ENCODE data around the gene KRT7. TPM values are rescaled to one million over a fixed set of nuclear protein-coding genes. Genes with fewer than 3 reads are reported as not detected.

Gene KRT7
- total and polyA plus RNA-seq, 5 donors from 2014 or later, result 0.56 to 1.4 TPM; not detected in 3

DNA sequence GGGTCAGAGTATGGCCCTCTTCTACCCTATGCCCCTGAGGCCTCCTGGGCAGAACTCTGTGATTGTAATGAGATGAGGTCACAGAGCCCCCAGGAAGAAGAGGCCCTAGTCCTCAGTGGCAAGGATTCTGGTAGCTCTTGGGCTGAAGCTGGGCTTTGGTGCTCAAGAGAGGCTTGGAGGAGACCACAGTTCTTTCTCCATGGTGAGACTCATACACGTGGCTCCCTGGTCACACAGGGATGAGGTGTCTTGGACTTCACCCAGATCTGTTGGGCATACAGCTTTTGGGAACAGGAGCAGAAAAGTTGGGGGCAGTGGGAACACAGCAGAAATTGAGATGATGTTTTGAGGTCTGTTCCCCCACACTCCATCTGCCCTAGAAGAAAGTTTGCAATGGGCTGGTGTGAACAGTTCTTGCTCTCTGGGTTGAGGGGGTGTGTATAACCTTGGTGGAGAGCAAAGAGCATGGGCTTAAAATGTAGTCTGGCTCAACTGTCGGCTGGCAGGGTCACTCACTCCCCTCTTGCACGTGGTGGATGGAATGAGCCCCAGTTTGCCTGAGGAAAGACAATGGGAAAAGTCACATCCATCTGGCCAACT is 41.6 kb downstream of the KRT7 start, which contains the start of gene KRT86:
Gene KRT86, plus strand, starts transcription at position 125 of the 600 bp plus-strand sequence. CDS start 27,272 bp downstream, outside the sequence.
- peaks cover 8% of the 10 kb centered on the region for H3K4me1 ChIP-seq (ENCODE audit: control insufficient read depth, insufficient read depth, low read length, poor library complexity, severe bottlenecking)
- Mint-ChIP-seq H3K27me3 (peaks cover 16% of the 10 kb centered on the region), H3K9me3 (no peaks in the 10 kb centered on the region), H3K27ac (peak within 1 kb of the TSS in 1 of 3 donors; percentile 10), H3K4me3 (no peak within 1 kb of the TSS), H3K4me1 (peaks cover 0 to 5% (median 2%) of the 10 kb centered on the region in 4 donors), H3K36me3 (no peaks in the 10 kb centered on the region)
- ATAC-seq (ENCODE audit: low read depth in 2 of 2) (no peak), DNase-seq (no peak)
- H3K9me3 ChIP-seq (ENCODE audit: control insufficient read depth in 2 of 2, low read length in 2 of 2), result no peaks in the 10 kb centered on the region
- H3K27ac ChIP-seq (ENCODE audit: insufficient read depth, low read length, poor library complexity, severe bottlenecking), result no peak within 1 kb of the TSS
- no peaks in the 10 kb centered on the region for H3K27me3 ChIP-seq (ENCODE audit: control insufficient read depth, insufficient read depth, low read length)
- H3K4me3 ChIP-seq (ENCODE audit: low read depth, low read length), result no peak within 1 kb of the TSS
- H3K36me3 ChIP-seq (ENCODE audit: control insufficient read depth, insufficient read depth, low read length), result no peaks in the 10 kb centered on the region

DNA sequence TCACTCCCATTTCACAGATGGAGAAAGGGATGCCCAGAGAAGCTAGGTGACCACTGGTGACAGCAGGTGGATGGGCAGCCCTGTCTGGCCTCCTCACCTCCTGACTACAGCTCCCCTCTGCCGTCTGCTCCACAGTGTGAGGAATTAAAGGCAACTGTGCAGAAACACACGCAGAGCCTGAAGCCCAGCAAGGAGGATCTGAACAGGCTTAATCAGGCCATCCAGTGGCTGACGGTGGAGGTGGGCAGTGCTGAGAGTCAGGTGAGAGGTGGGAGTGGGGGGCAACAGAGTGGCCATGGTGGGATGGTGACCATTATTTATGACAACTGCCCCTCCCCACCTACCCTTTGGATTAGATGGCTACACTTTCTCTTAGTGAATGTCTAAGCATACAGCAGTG is 42.6 kb downstream of the KRT7 start:
- no peak for DNase-seq
- H3K27me3 ChIP-seq (ENCODE audit: control insufficient read depth, insufficient read depth, low read length), result no peaks in the 10 kb centered on the region
- H3K27ac Mint-ChIP-seq, result no peak overlapping the region
- H3K27me3 Mint-ChIP-seq, result peaks cover 25% of the 10 kb centered on the region
- no peak overlapping the region for H3K27ac ChIP-seq (ENCODE audit: insufficient read depth, low read length, poor library complexity, severe bottlenecking)
- no peaks in the 10 kb centered on the region for H3K9me3 ChIP-seq (ENCODE audit: control insufficient read depth in 2 of 2, low read length in 2 of 2)
- H3K4me3 ChIP-seq (ENCODE audit: low read depth, low read length), result no peak overlapping the region
- H3K36me3 Mint-ChIP-seq, result no peaks in the 10 kb centered on the region
- H3K36me3 ChIP-seq (ENCODE audit: control insufficient read depth, insufficient read depth, low read length), result no peaks in the 10 kb centered on the region
- ATAC-seq (ENCODE audit: low read depth in 2 of 2), result no peak
- H3K4me1 Mint-ChIP-seq, result peaks cover 0 to 9% (median 2%) of the 10 kb centered on the region in 4 donors
- no peaks in the 10 kb centered on the region for H3K9me3 Mint-ChIP-seq
- H3K4me1 ChIP-seq (ENCODE audit: control insufficient read depth, insufficient read depth, low read length, poor library complexity, severe bottlenecking), result peaks cover 8% of the 10 kb centered on the region
- no peak overlapping the region for H3K4me3 Mint-ChIP-seq

DNA sequence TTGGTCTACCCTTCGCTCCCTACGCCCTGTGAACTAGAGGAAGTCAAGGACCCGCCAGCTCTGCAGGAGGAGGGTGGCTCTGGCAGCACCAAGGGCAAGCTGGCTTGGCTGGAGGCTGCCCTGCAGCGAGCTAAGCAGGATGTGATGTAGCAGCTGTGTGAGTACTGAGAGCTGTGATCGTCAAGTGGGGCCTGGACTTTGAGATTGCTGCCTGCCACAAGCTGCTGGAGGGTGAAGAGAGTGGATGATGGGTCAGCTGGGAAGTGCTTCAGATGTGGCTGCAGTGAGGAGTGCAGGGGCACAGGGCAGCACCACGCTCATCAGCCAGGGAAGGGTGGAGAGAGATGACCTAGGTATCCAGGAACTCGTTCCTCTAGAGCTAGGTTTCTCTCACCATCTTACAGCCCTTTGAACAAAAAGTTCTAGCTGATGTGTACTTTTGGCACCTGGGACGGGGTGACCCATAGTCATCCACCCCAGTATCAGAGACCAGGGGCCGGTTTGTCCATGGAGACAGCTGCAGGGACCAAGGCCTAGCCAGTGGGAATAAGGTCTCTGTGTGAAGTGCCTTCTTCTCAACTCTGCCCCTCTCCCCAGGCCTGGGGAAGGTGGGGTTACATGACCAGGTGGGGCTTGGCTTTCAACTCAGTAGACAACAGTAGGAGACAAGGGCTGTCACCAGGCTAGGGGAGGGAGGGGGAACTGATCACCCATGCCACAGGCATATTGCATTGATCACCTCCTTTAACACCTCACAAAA is 44.6 kb downstream of the KRT7 start:
- Histone ChIP-seq H3K27ac (ENCODE audit: insufficient read depth, low read length, poor library complexity, severe bottlenecking) (no peak overlapping the region), H3K4me3 (ENCODE audit: low read depth, low read length) (no peak overlapping the region), H3K4me1 (ENCODE audit: control insufficient read depth, insufficient read depth, low read length, poor library complexity, severe bottlenecking) (peaks cover 8% of the 10 kb centered on the region), H3K27me3 (ENCODE audit: control insufficient read depth, insufficient read depth, low read length) (no peaks in the 10 kb centered on the region), H3K36me3 (ENCODE audit: control insufficient read depth, insufficient read depth, low read length) (no peaks in the 10 kb centered on the region), H3K9me3 (ENCODE audit: control insufficient read depth in 2 of 2, low read length in 2 of 2) (no peaks in the 10 kb centered on the region)
- peaks cover 0 to 9% (median 2%) of the 10 kb centered on the region in 4 donors for H3K4me1 Mint-ChIP-seq
- peaks cover 0 to 3% (median 0%) of the 10 kb centered on the region in 7 donors for H3K9me3 Mint-ChIP-seq
- H3K27me3 Mint-ChIP-seq, result peaks cover 21% of the 10 kb centered on the region
- no peak overlapping the region for H3K4me3 Mint-ChIP-seq
- DNase-seq (no peak), ATAC-seq (ENCODE audit: low read depth in 2 of 2) (no peak)
- H3K36me3 Mint-ChIP-seq, result no peaks in the 10 kb centered on the region
- no peak overlapping the region for H3K27ac Mint-ChIP-seq

DNA sequence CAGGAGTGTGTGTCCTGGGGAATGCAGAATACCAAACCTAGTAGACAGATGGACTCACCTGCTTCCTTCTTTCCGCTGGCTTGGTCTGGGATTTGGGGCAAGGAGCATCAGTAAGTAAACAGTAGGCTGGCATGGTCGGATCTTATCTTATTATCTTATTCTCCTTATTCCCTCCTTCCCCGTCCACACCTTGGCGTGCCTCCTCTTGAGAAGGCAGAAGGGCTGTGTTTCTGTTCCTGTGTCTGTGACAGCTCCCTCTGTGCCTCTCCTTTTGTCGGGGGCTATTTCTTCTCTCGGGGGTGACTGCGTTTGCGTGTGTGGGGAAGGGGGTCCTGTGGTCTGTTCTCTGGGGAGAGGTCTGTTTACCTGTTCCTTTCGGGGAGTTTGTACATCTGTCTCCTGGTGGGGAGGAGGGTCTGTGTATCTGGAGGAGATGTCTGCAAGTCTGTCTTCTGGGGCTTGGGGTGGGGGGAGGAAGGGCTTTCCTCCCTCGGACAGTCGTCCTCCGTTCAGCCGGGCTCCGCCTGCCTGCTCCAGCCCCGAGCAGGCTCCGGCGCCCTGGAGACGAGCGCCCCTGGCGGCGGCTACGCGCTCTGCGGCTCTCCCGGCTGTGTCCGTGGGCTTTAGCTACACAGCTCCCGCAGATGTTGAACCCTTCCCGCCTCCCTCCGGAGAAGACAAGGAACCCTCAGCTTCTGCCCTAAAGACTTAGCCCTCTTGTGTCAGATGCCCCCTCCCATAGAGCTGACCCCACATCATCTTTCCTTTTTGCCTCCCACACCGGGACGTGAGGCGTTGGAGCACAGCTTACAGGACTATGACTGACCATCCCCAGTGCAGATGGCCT is 45.8 kb downstream of the KRT7 start:
- H3K36me3 ChIP-seq (ENCODE audit: control insufficient read depth, insufficient read depth, low read length), result no peaks in the 10 kb centered on the region
- no peaks in the 10 kb centered on the region for H3K36me3 Mint-ChIP-seq
- no peak overlapping the region for H3K27ac Mint-ChIP-seq
- peak; percentile 32 to 60 (median 51) for DNase-seq
- H3K27me3 ChIP-seq (ENCODE audit: control insufficient read depth, insufficient read depth, low read length), result no peaks in the 10 kb centered on the region
- peaks cover 18% of the 10 kb centered on the region for H3K27me3 Mint-ChIP-seq
- H3K4me3 Mint-ChIP-seq, result no peak overlapping the region
- H3K4me3 ChIP-seq (ENCODE audit: low read depth, low read length), result no peak overlapping the region
- H3K9me3 ChIP-seq (ENCODE audit: control insufficient read depth in 2 of 2, low read length in 2 of 2), result no peaks in the 10 kb centered on the region
- peaks cover 0 to 9% (median 2%) of the 10 kb centered on the region in 4 donors for H3K4me1 Mint-ChIP-seq
- peaks cover 8% of the 10 kb centered on the region for H3K4me1 ChIP-seq (ENCODE audit: control insufficient read depth, insufficient read depth, low read length, poor library complexity, severe bottlenecking)
- ATAC-seq (ENCODE audit: low read depth in 2 of 2), result peak; percentile 78 to 80
- peaks cover 0 to 3% (median 0%) of the 10 kb centered on the region in 7 donors for H3K9me3 Mint-ChIP-seq
- H3K27ac ChIP-seq (ENCODE audit: insufficient read depth, low read length, poor library complexity, severe bottlenecking), result no peak overlapping the region

DNA sequence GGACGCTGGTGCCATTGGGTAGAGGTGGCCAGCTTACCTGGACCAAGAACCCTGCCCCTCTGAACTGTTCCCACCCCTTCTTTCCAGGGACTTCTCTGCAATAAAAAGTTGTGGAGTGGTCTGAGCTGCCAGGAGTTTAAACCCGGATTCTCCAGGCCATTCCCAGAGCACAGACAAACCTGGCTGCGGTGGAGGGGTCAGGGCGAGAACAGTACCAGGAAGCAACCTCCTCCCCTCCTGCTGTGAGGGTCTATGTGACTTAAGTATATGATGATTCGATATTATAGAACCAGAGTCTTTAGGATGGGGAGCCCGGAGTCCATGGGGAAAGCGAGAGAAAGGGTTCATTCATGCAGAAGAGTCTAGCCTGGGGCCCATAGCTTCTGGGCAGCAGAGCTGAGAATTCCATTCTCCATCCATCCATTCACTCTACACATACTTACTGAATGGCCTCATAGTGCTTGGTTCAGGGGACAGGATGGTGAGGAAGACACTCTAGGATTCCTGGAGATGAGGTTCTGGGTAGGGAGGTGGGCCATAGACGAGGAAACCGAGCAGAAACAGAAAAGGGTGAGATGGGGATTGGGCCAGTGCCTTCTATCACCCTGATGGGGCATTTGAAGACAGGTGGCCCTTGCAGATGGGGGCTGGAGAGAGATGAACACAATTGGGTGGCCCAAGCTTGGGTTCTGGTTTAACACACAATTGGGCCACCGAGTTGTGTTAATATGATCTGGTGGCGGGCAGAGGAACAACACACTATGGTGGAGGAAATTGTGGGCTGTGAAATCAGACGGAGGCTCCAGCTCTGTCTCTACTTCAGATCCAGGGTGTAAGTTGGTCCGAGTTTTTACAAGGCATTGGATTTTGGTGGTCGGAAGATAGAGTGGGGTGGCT is 46.6 kb downstream of the KRT7 start:
- H3K9me3 ChIP-seq (ENCODE audit: control insufficient read depth in 2 of 2, low read length in 2 of 2), result no peaks in the 10 kb centered on the region
- Mint-ChIP-seq H3K4me1 (peaks cover 0 to 9% (median 2%) of the 10 kb centered on the region in 4 donors), H3K27me3 (peaks cover 14% of the 10 kb centered on the region), H3K36me3 (no peaks in the 10 kb centered on the region), H3K4me3 (no peak overlapping the region), H3K27ac (no peak overlapping the region), H3K9me3 (peaks cover 0 to 3% (median 0%) of the 10 kb centered on the region in 7 donors)
- H3K4me3 ChIP-seq (ENCODE audit: low read depth, low read length), result no peak overlapping the region
- H3K36me3 ChIP-seq (ENCODE audit: control insufficient read depth, insufficient read depth, low read length), result no peaks in the 10 kb centered on the region
- H3K27ac ChIP-seq (ENCODE audit: insufficient read depth, low read length, poor library complexity, severe bottlenecking), result no peak overlapping the region
- H3K27me3 ChIP-seq (ENCODE audit: control insufficient read depth, insufficient read depth, low read length), result no peaks in the 10 kb centered on the region
- H3K4me1 ChIP-seq (ENCODE audit: control insufficient read depth, insufficient read depth, low read length, poor library complexity, severe bottlenecking), result peaks cover 8% of the 10 kb centered on the region
- DNase-seq (no peak), ATAC-seq (ENCODE audit: low read depth in 2 of 2) (no peak)

DNA sequence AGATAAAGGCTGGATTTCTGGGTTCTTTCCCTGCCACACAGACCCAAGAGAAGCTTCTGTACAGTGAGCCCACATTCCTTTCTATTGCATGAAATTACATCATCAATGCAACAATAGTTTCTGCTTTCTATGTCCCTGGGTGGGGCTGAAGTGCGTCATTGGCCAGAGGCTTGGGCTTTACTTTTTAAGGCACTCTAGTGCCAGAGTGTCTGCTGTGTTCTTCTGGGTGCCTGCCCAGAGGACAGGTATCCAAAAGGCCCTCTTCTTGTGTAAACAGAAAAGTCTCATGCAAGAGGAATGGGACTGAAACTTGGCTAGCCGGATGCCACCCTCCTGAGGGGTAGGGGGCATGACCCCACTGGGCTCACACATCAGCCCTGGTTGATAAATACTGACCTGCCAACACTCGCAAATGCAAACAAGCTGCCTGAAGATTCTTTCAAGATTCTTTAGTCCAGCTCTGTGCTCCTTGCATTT is 47.3 kb downstream of the KRT7 start:
- Mint-ChIP-seq H3K4me1 (peaks cover 0 to 9% (median 2%) of the 10 kb centered on the region in 4 donors), H3K4me3 (no peak overlapping the region), H3K36me3 (no peaks in the 10 kb centered on the region), H3K27ac (no peak overlapping the region), H3K9me3 (peaks cover 0 to 3% (median 0%) of the 10 kb centered on the region in 7 donors), H3K27me3 (peaks cover 14% of the 10 kb centered on the region)
- Histone ChIP-seq H3K36me3 (ENCODE audit: control insufficient read depth, insufficient read depth, low read length) (no peaks in the 10 kb centered on the region), H3K27me3 (ENCODE audit: control insufficient read depth, insufficient read depth, low read length) (no peaks in the 10 kb centered on the region), H3K4me1 (ENCODE audit: control insufficient read depth, insufficient read depth, low read length, poor library complexity, severe bottlenecking) (peaks cover 8% of the 10 kb centered on the region), H3K9me3 (ENCODE audit: control insufficient read depth in 2 of 2, low read length in 2 of 2) (no peaks in the 10 kb centered on the region), H3K27ac (ENCODE audit: insufficient read depth, low read length, poor library complexity, severe bottlenecking) (no peak overlapping the region), H3K4me3 (ENCODE audit: low read depth, low read length) (no peak overlapping the region)
- DNase-seq (no peak), ATAC-seq (ENCODE audit: low read depth in 2 of 2) (no peak)
